IMR-90 (cell line): ENCODE results near the gene LTBP4.

Experiments
- CEBPB ChIP-seq: IDR thresholded peaks from 2 replicates; pipeline ENCODE4 v1.6.1; 2012; ENCODE audit warnings: low read depth, low read length, improper control_type of control experiment
- CTCF ChIP-seq: conservative IDR thresholded peaks from 2 replicates; pipeline ENCODE4 v1.5.1; 2012; ENCODE audit warnings: mild to moderate bottlenecking, low read depth, low read length, improper control_type of control experiment
- MAFK ChIP-seq: IDR thresholded peaks from 2 replicates; pipeline ENCODE4 v1.6.1; 2012; ENCODE audit warnings: low read depth, low read length, improper control_type of control experiment
- POLR2A ChIP-seq: IDR thresholded peaks from 2 replicates; pipeline ENCODE4 v1.6.1; 2012; ENCODE audit warnings: mild to moderate bottlenecking, low read depth, low read length
- RFX5 ChIP-seq: IDR thresholded peaks from 2 replicates; pipeline ENCODE4 v1.8.0; 2012; ENCODE audit warnings: low read depth, mild to moderate bottlenecking, low read length, moderate library complexity

- TF ChIP-seq RFX5 (no peak), CEBPB (no peak), MAFK (no peak), CTCF (no peak), POLR2A (no peak)
Measured at GRCh38 chr19:40594255-40594654, 6.9 kb upstream of the LTBP4 start.
